ENCODE data around the gene COL11A2. TPM values are rescaled to one million over a fixed set of nuclear protein-coding genes. Genes with fewer than 3 reads are reported as not detected.
A peak's percentile ranks its signal among the peaks of the same experiment; 100 is the strongest.

Gene COL11A2
- total RNA-seq, 1 donor from 2014 or later = 5.7 TPM

DNA sequence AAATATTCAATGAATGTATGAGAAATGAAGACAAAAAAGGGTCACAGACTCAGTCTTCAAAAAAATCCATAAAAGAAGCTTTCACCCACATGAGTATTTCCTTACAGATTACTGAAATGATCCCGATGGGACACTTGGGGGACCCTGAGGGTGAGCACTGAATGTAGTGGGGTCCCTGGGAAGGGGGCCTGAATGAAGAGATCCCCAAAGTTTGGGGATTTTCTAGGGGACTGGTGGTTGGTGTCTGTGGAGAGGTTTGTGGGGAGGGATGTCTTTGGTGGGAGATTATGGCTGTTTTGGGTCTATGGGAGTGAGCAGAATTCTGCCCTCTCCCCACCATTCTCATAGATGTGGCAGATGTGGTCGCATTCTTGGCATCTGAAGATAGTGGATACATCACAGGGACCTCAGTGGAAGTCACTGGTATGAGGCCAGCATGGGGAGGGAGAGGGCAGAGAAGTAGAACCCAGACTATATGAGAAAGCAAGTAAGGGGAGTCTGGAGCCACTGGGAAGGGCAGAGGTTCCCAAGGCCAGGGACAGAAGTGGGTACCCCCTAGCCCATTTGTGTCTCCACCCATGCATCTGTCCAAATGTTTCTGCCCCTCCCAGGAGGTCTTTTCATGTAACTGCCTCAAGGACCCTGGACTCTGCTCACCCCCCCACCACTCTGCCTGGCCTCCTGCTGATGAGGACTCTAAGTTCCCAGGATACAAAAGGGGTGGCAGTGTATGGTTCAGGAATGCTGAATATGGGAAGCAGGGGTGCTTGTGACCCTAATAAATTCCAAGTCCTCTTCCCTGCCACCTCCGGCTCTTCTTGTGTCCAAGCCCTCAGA is 14.0 kb upstream of the COL11A2 start:
- no peak for DNase-seq

DNA sequence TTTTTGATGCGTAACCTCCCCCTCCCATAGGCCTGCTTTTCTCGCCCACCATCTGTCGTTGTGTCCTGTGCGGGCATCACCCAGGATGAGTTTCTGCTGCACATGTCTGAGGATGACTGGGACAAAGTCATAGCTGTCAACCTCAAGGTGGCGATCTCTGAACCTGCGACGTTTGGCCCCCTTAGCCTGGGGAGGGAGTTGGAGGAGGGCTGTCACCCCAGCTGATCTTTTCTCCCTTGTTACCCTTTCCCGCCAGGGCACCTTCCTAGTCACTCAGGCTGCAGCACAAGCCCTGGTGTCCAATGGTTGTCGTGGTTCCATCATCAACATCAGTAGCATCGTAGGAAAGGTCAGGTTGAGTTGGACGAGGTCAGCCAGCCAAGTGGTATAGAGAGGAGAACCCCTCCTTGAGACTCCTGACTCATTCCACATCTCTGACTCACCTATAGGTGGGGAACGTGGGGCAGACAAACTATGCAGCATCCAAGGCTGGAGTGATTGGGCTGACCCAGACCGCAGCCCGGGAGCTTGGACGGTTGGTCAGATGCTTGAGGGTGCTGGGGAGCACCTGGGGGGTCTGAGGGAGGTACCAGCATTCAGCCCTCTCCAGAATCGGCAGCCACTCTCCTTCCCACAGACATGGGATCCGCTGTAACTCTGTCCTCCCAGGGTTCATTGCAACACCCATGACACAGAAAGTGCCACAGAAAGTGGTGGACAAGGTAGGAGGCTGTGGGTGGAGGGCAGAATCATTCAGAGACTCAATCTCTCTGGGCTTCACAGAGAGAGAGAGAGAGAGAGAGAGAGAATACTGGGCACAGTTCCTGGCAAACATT is 13.1 kb upstream of the COL11A2 start:
- DNase-seq = no peak

DNA sequence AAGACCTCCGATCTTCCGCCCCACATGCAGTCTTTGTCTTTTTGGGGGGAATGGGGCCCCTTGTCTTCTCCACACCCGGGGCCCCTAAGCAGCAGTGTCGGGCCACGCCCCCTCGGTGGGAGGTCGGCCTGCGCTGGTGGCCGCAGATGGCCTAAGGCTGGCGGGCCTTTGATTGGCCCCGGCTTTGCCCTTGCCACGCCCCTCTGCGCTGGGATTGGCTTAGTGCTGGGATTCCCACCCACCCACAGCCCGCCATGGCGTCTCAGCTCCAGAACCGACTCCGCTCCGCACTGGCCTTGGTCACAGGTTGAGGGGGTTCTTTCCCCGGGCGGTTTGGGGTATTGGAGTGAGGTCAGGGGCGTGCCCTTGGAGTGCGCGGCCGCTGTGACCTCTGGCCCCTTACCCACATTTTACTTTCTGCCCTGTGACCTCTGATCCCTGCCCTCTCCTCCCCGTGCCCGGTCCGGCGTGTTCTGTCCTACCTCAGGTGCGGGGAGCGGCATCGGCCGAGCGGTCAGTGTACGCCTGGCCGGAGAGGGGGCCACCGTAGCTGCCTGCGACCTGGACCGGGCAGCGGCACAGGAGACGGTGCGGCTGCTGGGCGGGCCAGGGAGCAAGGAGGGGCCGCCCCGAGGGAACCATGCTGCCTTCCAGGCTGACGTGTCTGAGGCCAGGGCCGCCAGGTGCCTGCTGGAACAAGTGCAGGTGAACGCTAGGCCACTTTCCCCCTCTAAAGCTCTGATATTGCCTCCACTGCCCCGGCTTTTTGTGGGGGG is 12.3 kb upstream of the COL11A2 start, which contains the start of gene HSD17B8:
HSD17B8 (plus strand) TSS at position 241 of the 776 bp plus-strand sequence; CDS start at position 255, 14 bp downstream.
- DNase-seq = peak; percentile 97

DNA sequence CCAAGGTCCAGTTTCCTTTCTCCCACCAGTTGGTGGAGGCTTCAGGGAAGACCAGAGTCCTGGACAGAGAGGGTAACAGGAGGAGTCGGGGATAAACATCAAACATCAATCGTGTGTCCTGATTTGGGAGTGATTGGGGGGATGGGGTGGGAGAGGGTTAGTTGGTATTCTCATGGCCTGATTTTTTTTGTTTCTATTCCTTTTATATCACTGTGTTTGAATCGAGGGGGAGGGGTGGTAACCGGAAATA is 11.8 kb upstream of the COL11A2 start:
- no peak for DNase-seq

DNA sequence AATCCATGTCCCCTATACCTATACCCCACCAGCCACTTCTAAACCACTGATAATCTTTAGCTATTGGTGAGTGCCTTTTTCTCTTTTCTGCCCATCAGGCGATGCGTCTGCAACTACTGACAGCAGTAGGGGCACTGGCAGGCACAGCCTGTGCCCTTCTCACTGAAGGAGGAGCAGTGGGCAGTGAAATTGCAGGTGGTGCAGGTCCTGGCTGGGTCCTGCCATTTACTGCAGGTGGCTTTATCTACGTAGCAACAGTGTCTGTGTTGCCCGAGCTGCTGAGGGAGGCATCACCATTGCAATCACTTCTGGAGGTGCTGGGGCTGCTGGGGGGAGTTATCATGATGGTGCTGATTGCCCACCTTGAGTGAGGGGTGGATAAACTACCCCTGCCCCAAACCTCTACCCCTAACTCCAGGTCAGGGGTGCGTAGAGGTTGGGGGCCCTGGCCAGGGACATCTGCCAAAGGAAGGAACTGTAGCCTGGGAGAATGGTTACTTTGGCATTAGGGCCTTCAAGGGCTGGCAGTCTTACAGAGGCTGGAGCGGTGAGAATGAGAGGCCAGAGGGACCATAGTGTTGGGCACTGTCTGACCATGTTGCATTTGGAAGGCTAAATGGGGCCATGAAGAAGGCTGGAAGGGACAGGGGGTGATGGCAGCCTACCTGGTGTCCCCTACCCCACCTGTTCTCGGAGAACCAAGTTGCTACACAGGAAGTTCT is 11.3 kb upstream of the COL11A2 start:
- DNase-seq = no peak

DNA sequence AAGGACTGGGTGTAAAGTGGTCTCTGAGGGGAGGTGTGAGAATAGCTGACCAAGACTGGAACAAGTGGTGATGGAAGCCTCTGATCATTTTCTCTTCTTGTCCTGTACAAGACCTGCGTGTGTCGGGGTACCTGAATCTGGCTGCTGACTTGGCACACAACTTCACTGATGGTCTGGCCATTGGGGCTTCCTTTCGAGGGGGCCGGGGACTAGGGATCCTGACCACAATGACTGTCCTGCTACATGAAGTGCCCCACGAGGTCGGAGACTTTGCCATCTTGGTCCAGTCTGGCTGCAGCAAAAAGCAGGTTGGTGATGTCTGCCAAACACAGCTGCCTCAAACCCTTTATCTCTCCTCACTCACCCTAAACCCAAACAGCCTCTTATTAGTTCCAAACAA is 10.5 kb upstream of the COL11A2 start:
- DNase-seq = no peak

DNA sequence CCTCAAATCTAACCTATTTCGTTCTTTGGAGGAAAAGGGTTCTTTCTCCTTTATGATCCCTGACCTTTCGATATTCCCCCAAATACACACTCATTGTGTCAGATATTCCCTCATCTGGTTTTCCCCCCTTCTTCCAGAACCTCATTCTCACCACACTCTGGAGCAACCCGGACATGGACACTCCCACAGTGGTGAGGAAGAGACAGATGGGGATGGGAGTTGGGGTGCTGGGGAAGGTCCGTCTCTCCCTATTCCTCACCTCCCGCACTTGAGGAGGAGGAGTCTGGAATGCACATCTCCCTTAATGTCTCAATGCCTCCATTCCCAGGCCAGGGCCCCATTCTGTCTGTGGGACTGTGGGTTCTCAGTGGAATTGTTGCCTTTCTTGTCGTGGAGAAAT is 9.7 kb upstream of the COL11A2 start:
- DNase-seq = no peak

DNA sequence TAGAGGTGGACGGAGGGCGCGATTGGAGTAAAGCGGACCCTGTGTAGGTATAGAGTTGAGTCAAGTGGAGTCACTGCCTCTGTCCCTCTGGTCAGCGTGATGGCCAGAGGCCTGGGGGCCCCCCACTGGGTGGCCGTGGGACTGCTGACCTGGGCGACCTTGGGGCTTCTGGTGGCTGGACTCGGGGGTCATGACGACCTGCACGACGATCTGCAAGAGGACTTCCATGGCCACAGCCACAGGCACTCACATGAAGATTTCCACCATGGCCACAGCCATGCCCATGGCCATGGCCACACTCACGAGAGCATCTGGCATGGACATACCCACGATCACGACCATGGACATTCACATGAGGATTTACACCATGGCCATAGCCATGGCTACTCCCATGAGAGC is 8.9 kb upstream of the COL11A2 start:
- no peak for DNase-seq

DNA sequence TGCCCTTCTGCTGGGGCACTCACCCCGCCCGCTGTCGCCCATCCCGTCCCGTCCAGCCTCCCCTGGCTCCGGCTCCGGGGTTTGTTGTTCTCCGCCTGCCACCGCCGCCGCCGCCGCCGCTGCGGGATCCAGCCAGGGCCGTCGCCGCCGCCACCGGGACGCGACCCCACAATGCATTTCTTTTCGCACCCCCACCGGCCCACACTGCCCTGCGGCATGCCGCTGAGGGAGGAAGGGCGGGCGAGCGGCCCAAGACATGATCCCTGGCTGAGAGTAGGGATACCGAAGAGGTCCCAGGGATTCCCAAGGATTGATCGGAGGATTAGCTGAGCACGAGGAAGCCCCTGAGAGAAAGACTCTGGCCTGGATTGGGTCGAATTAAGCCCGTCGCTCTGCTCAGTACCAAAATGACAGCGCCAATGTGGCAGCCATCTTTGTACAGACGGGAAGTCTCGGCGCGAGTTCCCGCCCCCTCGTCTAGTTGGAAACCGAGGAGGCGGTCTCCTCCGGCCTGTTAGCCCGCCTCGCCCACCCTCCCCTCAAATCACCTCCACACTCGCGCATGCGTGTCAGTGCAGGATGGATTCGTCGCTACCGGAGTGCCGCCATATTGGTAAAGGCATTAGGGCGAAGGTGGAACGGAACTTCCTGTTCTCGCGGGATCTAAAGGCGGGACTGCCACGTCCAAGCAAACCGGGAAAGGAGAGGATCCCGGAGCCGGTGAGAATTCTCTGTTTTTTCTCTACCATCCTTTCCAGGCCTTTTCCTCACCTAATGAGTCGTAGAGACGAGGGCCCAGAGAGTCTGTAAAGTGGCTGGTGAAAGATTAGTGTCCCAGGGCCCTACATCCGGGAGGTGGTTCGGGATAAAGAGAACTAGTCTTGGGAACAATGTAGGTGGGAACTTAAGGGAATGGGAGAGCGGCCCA is 8.2 kb upstream of the COL11A2 start, which contains the start of the genes RXRB and SLC39A7:
RXRB (minus strand) TSS at position 447 of the 928 bp plus-strand sequence; CDS start at position 258, 189 bp downstream.
SLC39A7 (plus strand) TSS at position 649 of the 928 bp plus-strand sequence. CDS start 379 bp downstream, outside the sequence.
- peak; percentile 100 for DNase-seq

DNA sequence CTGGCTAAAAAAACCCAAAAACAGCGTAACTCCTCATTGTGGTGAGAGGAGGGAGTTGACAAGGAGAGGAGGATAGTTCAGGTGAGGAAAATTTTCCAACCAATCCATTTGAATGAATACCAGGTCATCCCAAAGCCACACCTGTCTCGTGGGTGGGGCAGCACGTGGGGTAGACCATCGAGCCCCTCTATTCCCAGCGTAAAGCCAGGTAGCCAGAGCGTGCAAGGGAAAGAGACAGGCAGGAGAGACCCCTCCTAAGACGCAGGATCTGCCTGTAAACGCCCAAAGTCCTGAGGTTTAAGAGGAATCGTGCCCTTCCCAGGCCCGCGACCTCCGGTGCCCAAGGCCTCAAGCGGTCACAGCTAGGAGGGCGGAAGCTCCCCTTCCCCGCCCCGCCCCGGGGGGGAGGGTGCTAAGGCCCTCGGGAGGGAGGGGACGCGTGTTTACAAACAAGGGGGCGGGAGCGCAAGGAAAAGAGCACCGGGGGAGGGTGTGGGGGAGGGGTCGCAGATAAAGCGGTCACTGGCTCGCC is 7.5 kb upstream of the COL11A2 start:
- no peak for DNase-seq

DNA sequence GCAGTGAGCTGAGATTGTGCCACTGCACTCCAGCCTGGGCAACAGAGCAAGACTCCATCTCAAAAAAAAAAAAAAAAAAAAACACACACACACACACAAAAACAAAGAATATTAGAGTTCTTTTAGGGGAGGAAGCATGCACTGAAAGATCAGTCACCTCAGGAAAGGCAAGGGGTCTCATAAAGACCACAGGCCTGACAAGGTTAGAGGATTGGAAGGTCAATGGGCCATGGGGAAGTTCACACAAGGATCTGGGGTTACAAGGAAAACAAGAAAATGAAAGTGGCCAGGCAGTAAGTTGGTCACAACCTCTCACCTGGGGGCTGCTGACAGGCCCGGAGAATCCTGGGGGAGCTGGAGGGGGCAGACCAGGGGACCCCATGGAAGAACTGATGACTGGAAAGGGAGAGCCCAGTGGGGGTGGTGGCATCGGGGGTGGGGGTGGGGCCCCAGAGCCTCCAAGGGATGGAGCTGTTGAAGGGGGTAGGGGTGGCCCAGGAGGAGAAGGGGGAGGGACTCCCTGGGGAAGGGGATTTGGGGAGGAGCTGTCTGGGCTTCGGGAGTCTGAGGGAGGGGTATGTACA is 6.7 kb upstream of the COL11A2 start:
- DNase-seq = no peak

DNA sequence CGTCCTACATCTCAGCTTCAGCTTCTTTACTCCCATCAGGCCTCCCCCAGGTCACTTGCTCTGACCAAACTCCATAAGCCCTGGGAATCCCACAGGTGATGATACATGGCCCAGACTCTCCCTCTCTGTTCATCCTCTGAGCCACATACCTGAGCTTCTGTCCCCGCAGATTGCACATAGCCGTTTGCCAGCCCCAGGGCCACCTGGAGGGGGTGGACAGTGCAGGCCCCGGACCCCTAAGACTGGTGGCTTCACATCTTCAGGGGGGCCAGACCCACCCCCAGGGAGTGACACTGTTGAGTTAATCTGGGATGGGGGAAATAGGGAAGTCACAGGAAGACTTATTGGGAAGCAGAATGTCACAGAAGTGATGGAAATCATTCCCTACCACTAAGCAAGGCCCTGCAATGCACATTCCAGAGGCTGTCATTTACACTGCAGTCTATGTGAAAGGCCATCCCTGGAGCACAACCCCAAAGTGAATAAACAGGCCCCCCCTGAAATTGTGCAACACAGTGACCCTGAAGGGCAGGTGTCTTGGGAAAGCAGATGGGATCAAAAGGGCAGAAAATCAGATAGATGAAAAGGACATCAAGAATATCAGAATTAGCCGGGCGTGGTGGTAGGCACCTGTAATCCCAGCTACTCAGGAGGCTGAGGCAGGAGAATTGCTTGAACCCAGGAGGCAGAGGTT is 6.0 kb upstream of the COL11A2 start:
- DNase-seq = no peak

DNA sequence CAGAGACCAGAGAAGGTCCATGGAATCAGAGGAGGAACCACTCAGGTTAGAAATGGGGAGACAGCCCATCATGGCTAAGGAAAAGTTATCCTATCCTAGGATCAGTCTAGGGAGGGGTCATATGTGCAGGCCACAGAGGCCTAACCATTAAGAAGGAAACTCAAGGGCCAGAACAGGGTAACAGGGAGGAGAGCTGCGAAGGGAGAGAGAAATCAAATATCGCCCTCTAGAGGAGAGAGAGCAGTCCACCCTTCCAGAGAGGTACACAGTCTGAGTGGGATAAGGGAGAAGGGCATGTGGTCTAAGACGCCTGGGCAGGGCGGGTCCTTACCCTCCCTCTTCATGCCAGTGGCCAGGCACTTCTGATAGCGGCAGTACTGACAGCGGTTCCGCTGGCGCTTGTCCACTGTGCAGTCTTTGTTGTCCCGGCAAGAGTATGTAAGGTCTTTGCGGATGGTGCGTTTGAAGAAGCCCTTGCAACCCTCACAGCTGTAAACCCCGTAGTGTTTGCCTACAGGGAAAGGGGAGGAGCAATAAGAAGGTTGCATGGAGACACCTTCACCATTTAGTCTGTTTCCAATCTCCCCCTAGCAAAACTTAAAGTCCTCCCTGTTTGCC is 5.3 kb upstream of the COL11A2 start:
- DNase-seq = peak; percentile 73

DNA sequence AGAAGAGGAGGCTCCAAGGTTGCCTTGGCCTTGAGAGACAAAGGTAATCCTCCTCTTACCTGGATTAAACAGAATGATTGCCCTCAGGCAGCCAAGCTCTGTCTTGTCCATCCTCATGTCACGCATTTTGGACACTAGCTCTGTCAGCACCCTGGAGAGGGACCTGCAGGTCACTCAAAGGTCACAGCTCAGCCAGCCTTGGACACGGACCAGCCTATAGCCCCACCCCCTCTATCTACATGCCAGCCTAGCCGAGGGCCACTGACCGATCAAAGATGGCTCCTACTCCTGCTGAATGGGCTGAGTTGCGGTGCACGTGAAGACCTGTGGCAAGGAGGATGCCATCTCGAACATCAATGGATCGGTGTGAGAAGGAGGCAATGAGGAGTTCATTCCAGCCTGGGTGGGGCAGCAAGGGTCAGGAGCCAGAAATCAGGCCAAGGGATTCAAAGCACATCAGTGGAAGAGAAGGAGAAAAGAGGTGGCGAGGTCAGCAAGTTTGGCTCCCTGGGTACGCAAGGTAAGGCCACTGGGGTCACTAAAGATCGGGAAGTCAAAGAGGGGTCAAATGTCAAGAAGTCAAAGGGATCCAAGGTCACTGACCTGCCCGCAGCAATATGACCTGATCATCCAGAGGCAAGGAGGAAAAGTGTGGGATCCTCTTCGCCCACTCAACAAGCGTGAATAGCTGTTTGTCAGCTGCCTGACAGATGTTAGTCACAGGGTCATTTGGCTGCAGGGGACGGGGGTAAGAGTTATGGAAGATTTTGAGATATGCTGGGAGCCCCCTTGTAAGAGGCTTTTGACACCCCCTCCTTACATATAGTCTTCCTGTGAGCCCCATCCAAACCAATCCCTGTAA is 3.3 kb upstream of the COL11A2 start:
- no peak for DNase-seq

DNA sequence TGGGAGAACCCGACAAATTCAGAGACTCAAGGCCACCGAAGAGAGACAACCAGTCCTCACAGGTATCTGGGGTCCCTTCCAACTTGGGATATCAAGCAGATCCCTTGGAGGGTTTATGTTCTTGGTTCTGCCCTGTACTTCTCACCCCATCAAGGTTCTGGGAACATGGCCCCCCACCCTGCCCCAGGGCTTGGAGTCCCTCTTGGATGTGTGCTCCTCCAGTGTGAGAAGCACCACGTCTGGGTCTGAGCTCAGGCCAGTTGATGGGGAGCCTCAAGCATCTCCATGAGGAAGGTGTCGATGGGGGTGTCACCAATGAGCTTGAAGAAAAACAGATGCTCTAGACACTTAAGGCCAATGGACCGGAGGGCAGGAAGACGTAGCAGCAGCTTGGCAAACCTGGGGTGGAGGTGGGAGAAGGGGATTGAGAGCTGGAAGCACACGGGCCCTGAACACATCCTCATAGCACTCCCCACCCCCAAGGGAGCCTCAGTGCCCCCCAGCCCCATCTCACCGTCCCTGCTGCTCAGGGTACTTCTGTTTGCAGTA is 2.2 kb upstream of the COL11A2 start:
- no peak for DNase-seq

DNA sequence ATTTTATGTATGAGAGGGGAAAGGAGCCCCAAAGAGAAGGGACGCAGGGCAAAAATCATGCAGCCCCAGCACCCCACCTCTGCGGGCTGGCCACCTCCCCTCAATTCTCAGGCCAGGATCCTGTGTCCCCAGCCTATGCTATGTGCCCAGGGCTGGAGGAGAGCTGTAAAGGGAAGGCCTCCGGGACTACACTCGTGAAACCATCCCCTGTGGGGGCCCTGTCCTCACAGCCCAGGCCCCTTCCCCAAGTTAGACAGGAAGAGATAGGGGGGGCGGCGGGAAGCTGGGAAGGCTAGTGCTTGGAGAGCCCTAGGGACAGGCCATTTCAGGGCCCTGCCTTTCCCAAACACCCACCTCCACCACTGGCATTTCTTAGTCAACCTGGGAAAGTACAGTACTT is 1.4 kb upstream of the COL11A2 start:
- no peak for DNase-seq

All from tongue (tissue), 2 donors.